Mammary epithelial cell (primary cell): ENCODE measurements around the gene KRTAP4-3.

Experiments used
- EZH2 ChIP-seq: IDR thresholded peaks from 2 replicates; pipeline ENCODE4 v1.6.1; 2012; ENCODE audit warnings: low read length, inconsistent platforms, borderline replicate concordance
- TF ChIP-seq, protein P1 (sequence below), 2 donors: IDR thresholded peaks in 1 of 2; conservative IDR thresholded peaks in 1 of 2; 2 replicates each; pipeline ENCODE4 v1.5.1; 2011 to 2012; ENCODE audit warnings: inconsistent platforms in 2 of 2, low read length in 2 of 2, mild to moderate bottlenecking in 2 of 2, control low read depth in 1 of 2, low read depth in 1 of 2; ENCODE audit not compliant: insufficient read depth in 1 of 2; ENCODE audit errors: extremely low read depth in 1 of 2

DNA sequence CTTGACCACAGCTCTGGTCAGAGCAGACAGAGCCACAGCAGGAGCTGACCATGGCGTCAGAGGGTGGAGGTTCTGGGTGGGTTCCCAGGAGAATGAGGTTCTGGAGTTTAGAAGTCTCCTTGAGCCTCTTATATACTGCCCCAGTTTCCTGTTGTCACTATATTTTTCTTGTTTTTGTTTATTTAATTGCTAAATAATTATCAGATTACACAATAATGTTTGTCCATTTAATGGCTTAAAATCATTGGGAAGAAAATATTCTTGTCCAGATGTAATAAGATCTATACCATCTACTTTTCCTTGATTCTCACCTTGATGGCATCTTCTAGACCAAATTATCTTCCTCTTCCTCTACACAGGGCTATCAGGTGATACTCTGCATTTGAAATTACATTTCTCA lies at the start of gene KRTAP4-3:
- TF ChIP-seq, protein P1, sequence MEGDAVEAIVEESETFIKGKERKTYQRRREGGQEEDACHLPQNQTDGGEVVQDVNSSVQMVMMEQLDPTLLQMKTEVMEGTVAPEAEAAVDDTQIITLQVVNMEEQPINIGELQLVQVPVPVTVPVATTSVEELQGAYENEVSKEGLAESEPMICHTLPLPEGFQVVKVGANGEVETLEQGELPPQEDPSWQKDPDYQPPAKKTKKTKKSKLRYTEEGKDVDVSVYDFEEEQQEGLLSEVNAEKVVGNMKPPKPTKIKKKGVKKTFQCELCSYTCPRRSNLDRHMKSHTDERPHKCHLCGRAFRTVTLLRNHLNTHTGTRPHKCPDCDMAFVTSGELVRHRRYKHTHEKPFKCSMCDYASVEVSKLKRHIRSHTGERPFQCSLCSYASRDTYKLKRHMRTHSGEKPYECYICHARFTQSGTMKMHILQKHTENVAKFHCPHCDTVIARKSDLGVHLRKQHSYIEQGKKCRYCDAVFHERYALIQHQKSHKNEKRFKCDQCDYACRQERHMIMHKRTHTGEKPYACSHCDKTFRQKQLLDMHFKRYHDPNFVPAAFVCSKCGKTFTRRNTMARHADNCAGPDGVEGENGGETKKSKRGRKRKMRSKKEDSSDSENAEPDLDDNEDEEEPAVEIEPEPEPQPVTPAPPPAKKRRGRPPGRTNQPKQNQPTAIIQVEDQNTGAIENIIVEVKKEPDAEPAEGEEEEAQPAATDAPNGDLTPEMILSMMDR (conservative IDR thresholded peaks at IDR 0.05 in 1 of 2, IDR thresholded peaks at IDR 0.05 in 1 of 2; ENCODE audit: extremely low read depth in 1 of 2, insufficient read depth in 1 of 2, low read depth in 1 of 2, low read length in 2 of 2): no peak
- TF ChIP-seq EZH2: no peak
